Stimulated activated CD4-positive, alpha-beta T cell treated with anti-CD3 and anti-CD28 coated beads, TNF-alpha, amount 100 ng/mL, for 4 hours (primary cell): ENCODE measurements around the gene SULT4A1.
"Not testable (repeated sequence)": the region's sequence is repeated elsewhere in the genome, so short reads cannot be mapped to it uniquely, and the experiment has no call there.

Experiments used
- DNase-seq, 3 experiments: peaks; one replicate each; pipeline ENCODE4 v3.0.0-alpha.2; 2020; ENCODE audit warnings: low read depth in 3 of 3

SULT4A1 gene

DNA sequence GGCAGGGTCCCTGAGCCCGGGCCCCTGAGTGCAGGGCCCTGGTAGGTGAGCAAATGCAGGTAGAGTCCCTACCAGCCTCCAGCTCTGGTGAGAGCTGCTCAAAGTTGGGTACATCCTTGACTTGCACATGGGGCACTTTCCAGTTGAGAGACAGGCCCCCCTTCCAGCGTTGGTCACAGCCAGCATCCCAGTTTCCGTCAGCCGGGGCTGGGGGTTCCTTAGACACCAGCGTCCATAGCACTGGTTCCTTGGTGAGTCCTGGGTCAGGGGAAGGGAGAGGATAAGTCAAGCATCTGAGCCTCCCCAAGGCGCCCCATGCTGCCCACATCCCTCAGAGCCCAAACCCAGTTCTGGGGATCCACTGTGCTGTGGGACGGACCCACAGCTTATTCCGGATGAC is 23.9 kb upstream of the SULT4A1 start:
- DNase-seq, result no peak

DNA sequence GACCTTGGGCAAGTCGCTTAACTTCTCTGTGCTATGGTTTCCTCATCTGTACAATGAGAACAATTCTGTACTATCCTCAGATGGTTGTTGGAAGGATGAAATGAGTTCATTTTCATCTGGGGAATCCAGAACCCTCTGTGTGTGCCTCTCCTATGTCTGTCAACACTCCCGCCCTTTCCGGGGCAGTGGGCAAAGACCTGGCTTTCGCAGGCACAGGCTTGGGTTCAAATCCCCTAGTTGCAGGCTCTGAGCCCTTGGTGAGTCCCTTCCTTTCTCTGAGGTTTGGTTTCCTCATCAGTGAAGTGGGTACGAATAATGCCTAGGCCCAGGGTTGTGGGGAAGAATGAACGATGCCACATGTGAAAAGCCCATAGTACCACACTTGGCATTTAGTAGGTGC is 23.5 kb upstream of the SULT4A1 start:
- DNase-seq, result no peak

DNA sequence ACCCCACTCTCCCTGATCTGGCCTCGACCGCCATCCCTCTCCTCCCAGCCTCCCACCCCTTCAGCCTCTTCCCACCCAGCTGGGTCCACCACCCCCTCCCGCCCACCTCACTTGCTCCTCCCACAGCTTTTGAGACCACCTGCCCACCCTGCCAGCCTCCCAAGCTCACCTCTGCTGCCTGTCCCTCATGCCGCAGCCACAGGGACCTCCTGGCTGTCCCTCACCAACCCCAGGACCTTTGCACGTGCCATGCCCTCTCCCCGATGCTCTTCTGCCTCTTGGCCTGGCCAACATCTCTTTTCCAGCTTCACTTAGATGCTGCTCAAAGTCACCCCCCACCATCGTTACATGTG is 23.0 kb upstream of the SULT4A1 start:
- no peak for DNase-seq

DNA sequence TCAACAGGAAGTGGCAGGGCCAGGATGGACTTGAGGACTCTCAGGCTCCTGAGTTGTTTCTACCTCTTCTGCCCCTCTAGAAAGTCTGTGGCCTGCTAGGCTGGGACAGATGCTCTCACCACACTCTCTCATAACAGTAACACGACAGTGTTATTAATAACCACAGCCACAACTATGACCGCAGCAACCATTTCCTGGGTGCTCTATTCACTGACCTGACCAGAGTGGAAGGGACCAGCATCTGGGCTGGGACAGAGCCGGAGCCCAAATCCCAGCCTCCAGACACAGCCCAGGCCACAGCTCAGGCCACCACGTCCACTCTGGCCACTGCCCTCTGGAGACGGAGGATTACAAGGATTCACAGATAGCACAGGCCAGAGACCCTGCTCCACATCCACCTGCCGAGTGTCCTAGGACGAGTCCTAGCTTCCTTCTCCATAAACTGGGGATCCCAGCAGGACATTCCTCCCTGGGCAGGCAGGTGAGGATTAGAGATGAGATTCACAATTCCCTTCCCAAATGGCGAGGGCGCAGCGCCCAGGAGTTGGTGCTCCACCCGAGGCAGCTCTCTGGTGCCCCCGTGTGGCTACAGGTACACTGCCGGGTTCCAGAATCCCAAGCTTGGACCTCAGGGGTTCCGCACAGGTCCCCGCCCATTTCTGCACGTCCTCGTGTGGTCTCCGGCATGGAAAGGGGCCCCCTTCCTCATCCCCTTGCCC is 22.4 kb upstream of the SULT4A1 start:
- peak in 1 of 3 experiments; percentile 29 for DNase-seq

DNA sequence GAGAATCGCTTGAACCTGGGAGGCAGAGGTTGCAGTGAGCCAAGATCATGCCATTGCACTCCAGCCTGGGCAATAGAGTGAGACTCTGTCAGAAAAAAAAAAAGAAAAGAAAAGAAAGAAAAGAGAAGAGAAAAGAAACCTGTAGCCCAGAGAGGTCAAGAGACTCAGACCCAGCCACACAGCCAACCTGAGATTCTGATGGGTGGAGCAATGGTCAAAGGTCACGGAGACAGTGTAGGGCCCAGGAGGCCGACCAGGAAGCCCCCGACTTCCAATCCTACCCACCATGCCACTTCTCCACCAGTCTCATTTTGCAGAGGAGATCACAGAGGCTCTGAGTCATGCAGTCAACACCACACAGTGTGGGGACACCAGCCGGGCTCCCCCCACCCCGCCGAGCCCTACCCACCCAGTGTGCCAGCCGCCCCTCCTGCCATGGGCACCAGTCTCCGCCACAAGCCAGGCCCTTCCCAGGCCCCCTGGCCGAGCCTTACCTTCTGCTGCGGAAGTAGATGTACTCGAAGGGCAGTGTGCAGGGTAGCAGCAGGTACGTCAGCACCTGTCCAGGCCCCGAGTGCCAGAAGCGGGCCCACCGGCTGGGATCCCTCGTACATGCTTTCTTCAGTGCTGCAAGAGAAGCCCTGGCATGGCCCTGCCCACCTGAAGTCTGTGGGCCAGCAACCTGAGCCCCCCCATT is 21.6 kb upstream of the SULT4A1 start:
- DNase-seq, result no peak

DNA sequence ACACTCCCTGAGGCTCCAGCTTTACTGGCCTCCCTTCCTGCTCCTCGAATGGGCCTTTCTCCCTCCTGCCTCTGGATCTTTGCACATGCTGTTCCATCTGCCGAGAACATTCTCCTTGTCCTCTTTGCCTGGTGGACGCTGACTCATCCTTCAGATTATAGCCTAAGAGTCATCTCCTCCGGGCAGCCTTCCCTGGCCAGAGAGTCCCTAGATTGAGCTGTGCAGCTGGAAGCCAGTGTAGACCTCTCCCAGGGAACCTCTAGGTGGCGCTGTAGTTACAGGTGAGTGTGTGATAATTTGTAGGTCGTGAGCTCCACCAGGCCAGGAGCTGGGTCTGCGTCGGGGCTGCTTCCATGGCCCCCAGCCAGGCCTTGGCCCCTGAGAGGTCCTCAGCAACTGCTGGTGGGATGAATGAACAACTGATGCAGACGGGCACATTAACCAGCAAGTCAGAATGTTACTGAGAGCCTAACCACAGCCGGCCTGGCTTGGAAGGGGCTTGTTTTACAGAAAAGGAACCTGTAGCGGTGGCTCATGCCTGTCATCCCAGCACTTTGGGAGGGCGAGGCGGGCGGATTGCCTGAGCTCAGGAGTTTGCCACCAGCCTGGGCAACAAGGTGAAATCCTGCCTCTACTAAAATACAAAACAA is 20.8 kb upstream of the SULT4A1 start:
- peak in 1 of 3 experiments; percentile 9 for DNase-seq

DNA sequence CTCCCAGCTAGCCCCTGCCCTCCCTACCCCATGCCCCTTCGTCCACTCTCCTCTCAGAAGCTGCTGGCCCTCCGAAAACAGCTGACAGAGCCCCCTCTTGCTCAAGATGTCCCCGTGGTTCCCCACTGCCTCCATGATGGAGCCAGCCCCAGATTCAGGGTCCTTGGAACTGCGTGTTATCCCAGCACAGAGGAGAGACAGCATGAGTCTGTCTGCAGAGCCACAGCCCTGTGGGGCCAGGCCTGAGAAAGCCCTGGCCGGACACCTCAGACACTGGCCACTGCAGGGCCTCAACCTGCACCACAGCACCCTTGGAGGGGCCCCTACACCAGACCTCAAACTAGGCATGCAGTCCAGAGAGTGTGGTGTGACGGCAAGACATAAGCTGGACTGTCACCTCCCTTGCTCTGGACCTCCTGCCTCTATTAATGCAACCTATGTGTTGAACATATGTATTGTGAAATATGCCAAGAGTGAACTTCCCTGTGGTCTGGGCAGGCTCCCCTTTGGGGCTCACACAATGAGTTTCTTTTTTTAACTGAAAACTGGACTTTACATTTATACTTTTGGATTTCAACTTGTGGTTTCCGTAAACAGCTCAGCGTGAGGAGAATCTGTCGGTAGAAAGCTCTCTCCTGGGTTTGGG is 19.9 kb upstream of the SULT4A1 start:
- no peak for DNase-seq

DNA sequence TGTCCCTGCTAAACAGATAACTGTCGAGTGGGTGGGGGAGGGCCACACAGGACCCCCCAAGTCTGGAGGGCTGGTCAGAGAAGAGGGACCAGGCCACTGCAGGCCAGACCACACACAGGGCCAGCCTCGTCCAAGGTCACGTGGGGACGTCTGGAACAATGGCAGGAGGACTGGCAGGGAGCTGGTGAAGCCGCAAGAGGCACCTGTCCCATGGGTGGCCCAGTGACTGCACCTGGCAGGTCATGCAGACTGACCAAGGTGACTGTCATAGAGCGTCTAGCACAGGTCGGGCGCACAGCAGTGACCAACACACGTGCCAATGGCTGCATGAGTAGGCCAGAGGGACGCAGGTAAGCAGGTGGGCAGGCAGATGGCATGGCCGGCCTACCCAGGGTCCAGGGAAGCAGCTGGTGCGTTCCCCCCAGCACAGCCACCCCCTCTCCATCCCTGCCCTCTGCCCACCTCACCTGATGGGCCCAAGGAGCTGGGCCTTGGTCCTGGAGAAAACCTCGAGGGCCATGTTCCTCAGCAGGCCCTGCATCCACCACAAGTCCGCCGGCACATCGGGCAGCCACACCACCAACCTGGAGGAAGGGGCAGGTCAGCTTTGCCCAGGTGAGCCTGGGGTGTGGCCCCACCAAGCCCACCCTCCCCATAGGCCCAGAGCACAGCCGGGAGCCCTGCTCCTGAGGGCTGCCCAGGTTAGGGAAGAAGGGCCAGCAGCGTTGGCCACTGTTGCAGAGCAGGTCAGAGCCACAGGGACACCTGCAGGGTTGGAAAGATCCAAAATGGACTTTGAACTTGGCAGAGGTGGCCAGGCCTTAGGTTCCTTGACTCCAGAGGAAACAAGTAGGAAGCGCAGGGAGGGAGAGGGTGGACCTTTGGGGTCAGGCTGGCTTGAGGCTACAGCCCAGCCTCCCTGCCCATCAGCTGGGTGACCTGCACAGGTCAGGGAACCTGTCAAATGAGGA is 19.1 kb upstream of the SULT4A1 start:
- no peak for DNase-seq

DNA sequence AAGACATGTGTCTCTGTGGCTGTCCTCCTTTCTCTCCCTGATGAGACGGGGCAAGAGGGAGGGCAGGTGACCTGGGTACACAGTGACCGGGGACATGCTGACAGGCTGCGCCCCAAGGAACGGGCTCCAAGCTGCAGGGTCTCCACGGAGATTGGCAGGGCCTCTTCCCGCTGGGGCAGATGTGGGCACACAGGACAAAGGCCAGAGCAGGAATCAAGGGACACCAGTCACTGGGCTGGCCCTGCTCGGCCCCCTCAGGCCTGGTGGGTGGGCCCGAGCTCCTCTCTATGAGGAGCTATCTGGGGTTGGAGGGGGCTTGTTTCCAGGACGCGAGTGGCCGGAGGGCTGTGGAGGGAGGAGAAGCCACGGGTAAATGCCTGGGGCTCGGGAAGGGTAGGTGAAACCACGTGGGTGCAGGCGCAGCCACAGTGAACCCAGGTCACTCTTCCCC is 18.3 kb upstream of the SULT4A1 start:
- DNase-seq, result no peak

DNA sequence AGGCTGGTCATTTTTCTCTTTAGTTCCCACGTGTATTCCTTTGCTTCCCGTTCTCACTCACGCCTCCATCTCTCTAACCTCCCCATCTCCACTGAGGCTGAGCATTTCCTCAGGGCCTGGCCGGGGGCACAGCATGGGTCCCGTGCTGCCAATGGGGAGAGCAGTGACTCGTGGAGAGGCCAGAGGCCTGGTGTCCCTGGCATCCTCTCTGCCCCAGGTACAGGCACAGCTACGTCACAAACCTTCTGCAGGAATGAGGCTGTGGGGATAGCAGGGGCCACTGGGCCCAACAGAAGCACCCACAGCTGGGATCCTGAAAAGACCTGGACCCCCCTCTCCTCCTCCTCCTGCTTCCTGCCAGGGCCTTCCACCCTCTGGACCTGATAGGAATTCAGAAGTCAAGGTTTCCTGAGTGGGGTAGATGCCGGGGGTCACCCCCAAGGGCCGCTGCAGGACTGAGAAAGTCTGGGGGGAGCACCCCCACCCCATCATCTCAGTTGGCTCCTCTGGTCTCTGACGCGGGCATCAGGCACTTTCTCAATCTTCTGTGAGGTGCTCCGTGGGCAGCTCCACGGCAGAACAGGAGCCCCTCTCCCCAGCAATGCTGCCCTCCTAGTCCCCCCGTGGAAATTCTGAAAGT is 17.7 kb upstream of the SULT4A1 start:
- DNase-seq, result no peak

DNA sequence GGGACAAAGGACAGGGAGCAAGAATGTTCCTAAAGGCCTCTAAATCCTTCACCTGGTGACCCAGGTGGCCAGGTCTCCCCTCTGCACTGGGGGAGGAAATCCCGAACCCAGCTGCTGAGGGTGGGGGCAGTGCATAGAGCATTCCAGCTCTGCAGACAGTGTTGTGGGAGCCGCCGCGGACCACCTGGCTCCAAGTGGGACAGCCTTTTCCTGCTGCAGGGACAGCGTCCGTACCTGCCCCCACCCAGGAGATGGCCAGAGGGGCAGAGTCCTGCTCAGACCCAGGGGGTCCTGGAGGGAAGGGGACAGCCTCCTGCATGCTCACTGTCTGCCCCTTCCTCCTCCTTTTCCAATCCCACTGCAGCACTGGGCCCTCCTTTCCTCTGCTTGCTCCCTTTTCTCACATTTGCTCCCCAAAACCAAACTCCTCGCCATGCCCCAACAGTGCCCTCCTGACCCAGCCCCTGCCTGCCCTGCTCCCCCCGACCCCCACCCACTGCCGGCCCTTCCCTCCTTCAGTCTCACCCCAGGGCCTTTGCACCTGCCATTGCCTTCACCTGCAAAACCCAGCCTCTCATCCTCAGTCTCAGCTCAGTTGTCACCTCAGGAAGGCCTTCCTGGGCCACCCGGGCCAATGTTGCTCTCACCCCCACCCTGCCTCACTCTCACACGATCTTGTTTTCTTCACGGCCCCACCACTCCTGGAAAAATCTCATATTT is 16.7 kb upstream of the SULT4A1 start:
- DNase-seq, result no peak

DNA sequence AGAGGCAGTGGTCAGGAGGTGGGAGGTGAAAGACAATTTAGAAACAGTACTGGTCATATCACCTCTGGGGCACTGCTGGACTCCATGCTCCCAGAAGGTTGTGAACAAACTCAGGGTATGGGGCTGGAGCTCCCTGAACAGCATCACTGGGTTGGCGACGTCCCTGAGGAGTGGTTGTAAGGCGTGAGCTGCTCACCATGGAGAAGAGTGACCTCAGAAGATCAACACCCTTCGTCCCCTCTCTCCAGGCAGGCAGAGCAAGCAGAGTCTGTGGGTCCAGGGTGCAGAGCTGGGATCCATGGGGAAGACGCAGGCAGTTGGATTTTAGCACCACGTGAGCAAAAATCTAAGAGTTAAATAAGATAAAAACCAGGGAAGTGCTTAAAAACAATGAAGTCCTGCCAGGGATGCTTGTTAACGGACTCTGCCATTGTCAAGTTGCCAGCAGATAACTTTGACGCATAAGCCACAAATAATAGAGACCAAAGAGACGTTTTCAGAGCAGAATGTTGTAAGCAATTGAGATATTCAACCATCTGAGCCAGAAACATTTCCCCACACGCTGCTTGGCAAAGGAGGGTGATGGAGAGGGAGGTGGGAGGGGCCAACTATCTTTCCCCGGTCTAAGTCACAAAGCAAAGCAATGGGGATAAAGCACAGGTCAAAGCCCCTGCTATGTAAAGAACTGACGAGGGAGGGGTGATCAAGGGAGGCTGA is 15.9 kb upstream of the SULT4A1 start:
- no peak for DNase-seq

DNA sequence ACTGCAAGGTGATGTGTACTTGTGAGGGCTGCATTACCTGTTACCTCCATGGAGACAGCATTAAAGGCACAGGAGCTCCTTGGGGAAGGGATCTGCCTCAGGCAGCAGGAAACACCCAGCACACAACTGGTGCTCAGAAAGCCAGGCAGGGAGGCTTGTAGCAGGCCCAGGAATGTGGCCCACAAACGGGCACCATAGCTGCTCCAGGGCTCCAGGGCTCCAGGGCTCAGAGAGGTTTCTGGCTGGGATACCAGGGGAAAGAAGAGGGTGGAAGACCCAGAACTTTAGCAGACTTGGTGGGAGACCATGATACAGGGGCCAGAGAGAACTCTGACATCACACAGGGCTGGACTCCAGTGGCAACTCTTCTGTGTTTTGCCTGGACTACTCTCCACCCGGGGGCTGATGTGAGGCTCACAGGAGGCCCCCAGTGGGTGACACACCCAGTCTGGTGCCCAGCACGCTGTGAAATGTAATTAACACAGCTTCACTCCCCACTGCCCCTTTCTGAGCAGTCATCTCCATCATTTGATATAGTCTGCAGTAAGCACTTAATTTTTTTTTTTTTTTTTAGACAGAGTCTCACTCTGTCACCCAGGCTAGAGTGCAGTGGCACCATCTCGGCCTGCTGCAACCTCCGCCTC is 14.7 kb upstream of the SULT4A1 start:
- DNase-seq, result no peak

DNA sequence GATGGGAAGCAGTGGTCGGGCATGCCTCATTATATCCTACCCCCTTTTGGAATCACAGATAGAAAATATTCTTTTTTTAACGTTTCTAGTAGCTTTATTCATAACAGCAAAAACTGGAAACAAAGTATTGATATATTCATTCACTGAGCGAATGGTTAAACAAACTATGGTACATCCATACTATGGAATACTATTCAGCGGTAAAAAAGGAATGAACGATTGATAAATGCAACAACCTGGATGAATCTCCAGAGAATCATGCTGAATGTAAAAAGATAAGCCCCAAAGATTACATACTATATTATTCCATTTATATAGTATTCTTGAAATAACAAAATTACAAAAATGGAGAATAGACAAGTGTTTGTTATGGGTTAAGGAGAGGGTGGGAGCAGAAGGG is 7.5 kb upstream of the SULT4A1 start:
- DNase-seq, result no peak

DNA sequence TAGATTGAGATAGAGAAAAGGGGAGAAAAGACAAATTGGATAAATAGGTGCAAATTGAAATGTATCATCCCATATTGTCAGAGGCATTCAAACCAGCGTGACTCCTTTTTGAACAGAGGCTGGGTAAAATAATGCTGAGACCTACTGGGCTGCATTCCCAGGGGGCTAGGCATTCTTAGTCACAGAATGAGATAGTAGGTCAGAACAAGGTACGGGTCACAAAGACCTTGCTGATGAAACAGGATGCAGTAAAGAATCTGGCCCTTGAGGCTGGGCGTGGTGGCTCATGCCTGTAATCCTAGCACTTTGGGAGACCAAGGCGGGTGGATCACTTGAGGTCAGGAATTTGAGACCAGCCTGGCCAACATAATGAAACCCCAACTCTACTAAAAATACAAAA is 6.7 kb upstream of the SULT4A1 start:
- DNase-seq, result not testable (repeated sequence)

DNA sequence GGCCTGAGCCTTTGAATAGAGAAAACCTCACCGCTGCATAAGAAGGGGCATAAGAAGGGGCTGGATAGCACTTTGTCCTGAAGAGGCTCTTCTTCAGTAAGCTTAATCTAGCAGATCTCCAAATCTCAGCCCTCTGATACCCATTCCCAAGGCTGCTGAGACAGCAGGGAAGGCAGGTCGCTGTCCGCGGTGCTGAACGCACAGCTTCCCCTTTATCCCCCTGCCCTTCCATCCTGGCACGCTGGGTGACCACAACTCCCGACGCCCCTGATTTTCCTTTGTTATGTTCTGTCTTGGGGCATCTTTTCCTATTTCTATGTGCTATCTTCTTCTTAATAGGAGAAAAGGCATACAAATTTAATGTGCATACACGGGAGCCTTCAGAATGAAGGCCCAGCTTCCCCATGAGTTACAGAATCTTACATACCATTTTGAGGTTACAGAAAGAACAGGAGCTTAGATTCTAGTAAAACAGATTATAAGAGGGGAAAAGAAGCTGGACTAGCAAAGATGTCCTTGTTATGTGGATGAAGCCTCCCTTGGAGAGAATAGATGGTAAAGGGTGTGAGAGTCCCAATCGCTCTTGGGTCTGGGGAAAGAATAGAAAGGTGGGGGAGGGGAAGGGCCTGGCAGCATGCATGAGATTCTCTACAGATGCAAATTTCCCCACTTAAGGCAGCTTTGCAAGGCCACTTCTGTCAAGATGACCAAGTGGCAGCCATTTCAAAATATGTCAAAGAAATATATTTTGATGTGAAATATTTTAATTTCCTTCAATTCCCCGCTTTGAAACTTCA is 5.7 kb upstream of the SULT4A1 start:
- no peak for DNase-seq

DNA sequence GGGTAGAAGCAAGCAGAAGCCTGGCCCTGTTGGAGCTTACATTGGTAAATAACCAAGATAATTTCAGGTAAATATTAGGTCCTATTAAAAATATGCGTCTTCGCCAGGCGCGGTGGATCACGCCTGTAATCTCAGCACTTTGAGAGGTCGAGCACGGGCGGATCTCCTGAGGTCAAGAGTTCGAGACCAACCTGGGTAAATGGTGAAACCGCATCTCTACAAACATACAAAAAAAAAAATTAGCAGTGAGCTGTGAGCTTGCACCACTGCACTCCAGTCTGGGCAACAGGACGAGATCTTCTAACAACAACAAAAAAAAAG is 529 bp upstream of the SULT4A1 start:
- no peak for DNase-seq

DNA sequence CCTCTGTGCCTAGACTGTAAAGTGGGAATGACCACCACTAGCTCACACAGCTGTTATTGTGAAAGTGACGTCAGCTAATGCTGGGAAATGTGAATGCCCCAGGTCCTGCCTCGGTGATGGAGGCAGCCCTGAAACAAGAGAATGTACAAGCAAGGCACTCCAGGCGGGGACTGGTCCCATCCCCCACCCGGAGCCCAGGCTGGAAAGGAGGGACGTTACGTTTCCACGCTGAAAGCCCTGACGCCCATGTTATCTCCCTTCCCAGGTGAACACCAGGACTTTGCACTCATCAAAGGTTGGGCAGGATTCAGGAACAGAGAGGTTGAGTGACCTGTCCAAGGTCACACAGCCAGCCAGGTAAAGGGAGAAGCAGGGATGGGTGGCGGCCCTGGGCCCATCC is 784 bp downstream of the SULT4A1 start:
- no peak for DNase-seq
